DLD1 (cell line): Measurements from ENCODE around the gene AFF1.

Experiments
- in situ Hi-C: cut with HindIII; loops from 2 replicates; pipeline ENCODE4 v1.10.0; 2017; ENCODE audit warnings: low sequenced_read_pairs

AFF1 gene, protein sequence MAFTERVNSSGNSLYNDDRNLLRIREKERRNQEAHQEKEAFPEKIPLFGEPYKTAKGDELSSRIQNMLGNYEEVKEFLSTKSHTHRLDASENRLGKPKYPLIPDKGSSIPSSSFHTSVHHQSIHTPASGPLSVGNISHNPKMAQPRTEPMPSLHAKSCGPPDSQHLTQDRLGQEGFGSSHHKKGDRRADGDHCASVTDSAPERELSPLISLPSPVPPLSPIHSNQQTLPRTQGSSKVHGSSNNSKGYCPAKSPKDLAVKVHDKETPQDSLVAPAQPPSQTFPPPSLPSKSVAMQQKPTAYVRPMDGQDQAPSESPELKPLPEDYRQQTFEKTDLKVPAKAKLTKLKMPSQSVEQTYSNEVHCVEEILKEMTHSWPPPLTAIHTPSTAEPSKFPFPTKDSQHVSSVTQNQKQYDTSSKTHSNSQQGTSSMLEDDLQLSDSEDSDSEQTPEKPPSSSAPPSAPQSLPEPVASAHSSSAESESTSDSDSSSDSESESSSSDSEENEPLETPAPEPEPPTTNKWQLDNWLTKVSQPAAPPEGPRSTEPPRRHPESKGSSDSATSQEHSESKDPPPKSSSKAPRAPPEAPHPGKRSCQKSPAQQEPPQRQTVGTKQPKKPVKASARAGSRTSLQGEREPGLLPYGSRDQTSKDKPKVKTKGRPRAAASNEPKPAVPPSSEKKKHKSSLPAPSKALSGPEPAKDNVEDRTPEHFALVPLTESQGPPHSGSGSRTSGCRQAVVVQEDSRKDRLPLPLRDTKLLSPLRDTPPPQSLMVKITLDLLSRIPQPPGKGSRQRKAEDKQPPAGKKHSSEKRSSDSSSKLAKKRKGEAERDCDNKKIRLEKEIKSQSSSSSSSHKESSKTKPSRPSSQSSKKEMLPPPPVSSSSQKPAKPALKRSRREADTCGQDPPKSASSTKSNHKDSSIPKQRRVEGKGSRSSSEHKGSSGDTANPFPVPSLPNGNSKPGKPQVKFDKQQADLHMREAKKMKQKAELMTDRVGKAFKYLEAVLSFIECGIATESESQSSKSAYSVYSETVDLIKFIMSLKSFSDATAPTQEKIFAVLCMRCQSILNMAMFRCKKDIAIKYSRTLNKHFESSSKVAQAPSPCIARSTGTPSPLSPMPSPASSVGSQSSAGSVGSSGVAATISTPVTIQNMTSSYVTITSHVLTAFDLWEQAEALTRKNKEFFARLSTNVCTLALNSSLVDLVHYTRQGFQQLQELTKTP

DNA sequence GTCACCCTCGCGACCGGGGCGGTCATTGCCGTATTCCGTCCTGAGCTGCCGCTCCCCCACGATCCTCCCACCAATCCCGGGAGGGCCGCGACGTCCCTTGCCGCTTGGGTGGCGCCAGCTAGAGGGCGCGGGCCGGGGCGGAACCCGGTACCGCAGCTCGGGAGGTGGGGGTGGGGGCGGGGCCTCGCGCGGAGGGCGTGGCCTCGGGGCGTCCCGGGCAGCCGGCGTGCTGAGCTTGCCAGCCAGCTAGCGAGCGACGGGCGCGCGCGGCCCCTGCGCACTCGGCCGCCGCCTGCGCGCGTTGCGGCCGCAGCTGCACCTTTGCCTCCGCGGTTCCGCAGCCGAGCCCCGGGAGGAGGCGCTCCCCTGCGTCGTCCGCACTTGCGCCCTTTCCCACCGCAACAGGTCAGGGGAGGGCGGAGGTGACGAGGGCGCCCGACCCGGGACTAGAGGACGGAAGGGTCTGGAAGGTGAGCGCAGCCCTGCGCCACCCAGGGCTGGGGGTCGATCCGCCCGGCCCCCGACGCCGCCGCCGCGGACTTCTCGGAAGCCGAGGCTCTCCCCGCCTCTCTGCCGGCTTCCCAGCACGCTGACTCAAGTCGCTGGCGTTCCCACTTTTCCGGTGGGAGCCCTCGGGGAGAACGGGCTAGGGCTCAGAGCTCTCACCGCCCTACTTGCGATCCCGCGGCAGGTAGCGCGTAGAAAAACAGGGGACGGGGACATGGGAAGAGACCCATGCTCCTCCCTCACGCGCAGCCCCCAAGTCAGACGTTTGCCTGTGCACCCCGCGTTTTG is at the start of gene AFF1:
Gene AFF1 (plus strand): TSS at position 241 of the 795 bp plus-strand sequence. CDS start 13,523 bp downstream, outside the sequence.
- in situ Hi-C loops = no loop called here

DNA sequence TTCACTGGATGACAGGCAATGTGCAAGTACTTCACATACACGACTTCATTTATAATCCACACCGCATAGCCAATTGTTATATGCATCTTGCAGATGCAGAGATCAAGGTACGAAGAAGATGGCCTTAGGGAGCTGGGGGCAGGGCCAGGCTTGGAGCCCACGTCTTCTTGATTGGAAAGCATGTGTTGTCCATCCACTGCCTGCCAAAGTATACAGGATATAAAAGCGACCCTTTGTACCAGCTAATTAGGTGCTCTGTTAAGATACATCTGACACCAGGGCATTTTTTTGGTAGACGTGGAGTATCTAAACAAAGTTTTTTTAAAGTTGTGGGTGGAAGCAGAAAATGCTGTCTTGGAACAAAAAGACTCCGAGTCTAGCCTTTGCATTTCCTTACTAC is 44.0 kb upstream of the AFF1 start:
- in situ Hi-C loops = no loop called here

DNA sequence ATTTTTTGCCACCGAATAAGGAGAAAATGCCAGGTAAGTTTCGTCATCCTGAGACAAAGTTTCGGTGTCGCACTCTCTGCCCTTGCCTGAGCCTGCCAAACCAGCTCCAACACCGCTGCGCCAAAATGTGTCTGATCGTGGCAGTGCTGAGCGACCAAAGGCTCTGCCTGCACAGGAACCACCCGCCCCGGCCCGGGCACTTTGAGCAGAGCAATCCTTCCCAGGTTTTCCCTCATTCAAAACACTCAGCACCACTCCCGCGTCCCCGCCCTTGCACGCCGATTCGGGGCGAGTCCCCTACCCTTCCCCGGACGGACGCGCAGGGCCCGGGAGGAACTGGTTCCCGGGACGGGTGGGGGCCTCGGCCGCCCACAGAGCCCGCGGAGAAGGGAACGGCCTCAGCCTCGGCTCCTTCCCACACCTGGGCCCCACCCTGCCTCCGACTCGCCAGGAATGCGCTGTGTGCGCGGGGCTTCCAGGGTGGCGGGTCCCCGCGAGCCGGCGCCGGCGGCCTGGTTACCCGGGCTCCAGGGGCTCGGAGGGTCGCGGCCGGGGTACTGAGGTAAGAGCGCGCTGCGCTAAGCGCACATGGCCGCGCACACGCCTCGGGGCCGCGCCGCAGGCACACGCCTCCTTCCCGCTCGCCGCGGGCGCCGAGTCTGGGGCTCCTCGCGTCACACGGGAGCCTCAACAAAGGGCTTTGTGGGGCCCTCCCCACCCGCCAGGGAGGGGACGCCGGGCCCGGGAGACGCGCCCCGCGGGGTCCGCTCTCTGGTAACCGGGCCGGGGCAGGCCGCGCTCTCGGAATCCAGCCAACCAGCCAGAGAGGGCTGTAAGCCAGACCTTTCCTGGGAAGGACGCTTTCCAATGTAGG is 42.8 kb upstream of the AFF1 start, which contains the start of gene C4orf36:
Gene C4orf36 (minus strand): TSS at position 661 of the 874 bp plus-strand sequence. CDS start 902 bp downstream, outside the sequence.
- in situ Hi-C loops = no loop called here

DNA sequence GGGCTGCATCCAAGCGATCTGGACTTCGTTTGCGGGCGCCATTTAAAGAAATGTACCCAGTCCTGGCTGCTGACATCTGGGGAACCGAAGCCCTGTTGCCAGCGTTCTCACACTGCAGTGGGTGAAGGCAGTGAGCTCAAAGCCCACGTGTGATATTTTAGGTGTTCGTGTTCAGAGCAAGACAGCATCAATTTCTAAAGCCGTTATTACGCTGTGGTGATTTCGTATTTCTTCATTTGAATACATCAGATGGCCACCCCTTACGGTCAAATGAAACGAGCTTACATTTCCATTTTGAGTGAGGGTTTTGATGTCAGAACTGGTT is 42.2 kb upstream of the AFF1 start:
- in situ Hi-C loops = no loop called here

DNA sequence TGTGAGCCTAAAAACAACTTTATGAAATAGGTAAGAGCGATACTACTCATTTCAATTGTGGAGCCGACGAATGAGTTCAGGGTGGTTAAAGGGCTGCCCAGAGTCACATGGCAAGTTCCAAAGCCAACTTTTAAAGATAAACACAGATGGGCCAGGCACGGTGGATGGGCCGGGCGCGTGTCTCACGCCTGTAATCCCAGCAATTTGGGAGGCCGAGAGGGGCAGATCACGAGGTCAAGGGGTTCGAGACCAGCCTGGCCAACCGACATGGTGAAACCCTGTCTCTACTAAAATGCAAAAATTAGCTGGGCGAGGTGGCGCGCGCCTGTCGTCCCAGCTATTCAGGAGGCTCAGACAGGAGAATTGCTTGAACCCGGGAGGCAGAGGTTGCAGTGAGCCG is 41.7 kb upstream of the AFF1 start:
- in situ Hi-C loops = no loop called here

DNA sequence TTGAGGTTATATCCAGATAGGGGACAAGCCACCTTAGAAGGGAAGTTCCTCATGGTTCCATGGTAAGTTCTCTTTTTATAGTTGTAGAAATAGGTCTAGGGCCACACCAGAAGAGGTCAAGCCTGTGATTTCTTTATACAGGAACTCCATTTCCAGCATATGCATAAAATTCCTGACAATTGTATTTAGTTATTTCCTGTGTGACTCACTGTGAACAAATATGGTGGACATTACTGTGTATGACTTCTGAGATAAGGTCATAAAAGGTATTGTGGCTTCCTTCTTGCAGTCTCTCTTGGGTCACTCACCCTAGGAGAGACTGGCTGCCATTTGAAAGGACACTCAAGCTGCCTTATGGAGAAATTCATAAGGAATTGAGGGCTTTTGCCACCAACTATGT is 40.4 kb upstream of the AFF1 start:
- in situ Hi-C loops = no loop called here

DNA sequence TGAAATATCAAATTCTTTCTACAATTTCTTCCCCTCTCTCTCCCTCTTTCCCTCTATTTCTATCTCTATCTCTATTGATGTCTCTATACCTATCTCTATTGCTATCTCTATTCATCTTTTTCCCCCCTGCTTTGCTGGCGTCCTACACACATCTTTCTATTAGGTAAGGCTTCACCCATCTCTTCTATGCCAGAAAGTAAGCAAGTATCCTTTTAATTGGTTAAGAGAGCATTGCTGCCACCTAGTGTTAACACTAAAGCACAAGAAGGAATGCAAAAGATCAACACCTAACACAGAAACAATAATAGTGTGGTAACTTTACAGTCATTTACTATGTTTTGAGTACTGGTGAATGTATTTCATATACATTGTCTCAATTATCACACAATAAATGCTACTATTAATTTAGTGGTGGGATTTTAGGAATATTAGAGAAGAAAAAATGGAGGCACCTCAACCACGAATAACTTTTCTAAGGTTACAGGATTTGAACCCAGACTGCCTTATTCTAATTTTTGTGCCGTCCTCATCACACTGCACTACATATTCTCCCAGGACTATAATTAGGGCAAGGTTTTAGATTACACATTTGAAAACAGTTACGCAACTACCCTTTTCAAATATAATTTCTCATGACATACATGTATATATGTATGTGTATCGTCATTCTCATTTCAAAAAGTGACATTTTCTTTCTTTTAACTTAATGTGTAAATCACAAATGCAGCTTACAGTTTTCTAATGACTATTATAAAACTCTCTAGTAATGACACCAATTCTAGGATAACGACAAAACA is 38.9 kb upstream of the AFF1 start:
- in situ Hi-C loops = no loop called here

DNA sequence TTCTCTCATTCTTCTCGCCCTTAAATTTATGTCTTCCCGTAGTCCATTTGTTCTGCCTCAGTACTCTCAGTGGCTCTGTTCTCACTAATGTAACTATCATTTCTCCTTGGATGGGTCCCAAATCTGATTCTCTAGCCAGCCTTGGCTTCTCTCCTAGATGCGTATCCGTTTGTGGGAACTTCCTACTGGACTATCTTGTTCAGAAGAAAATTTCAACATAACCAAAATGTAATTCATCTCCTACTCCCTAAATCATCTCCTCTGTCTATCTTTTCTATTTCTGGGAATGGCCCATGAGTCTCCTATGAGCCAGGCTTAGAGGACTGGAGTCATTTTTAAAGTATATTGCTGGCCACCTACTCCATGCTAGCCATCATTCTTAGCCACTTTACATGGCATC is 38.2 kb upstream of the AFF1 start:
- in situ Hi-C loops = no loop called here

DNA sequence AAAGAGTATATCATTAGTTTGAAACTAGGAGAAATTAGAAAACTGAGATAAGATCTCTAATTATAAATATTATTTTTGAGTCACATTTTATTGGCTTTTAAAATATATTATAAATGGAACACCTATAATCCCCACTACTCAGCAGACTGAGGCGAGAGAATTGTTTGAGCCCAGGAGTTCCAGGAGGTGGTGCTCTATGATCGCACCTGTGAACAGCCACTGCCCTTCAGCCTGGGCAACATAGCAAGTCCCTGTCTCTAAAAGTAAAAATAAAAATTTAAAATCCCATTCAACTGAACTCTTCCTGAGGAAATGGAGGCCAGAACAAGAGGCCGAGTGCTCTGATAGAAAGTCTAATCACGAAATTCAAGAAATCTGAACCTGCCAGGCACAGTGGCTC is 36.2 kb upstream of the AFF1 start:
- in situ Hi-C loops = no loop called here

DNA sequence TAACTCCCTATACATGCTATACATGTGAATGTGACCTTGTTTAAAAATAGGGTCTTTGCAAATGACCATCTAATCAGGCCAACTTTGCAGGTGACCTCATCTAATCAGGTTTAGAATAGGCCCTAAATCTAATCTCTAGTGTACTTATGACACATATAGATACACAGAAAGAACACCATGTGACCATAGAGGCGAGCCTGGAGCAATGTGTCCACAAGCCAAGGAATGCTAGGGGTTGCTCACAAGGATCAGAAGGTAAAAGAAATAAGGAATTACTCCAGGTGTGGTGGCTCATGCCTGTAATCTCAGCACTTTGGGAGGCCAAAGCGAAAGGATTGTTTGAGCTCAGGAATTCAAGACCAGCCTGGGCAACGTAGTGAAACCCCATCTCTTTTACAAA is 32.9 kb upstream of the AFF1 start:
- in situ Hi-C loops = loop anchor here (25.0 kb wide), 2 partner anchors 210 to 390 kb away; no protein-coding TSS in a partner anchor

DNA sequence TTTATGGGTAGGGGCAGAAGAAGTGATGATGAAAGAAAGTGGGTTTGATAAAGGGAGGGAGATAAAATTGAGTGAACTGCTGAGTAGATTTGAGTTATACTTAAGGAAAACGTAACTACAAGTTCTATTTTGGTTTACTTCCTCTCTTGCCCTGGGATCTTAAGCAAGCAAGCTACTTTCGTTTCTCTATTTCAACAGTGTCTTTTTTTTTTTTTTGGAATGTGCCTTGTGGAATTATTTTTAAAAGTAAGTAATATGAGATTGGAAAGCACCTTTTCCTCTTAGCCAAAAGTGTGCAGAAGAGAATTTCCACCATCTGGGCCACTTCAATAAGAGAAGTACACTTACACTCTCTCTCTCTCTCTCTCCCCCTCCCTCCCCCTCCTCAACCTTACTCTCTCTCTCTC is 26.6 kb upstream of the AFF1 start:
- in situ Hi-C loops = loop anchor here (25.0 kb wide), 2 partner anchors 204 to 396 kb away; no protein-coding TSS in a partner anchor

DNA sequence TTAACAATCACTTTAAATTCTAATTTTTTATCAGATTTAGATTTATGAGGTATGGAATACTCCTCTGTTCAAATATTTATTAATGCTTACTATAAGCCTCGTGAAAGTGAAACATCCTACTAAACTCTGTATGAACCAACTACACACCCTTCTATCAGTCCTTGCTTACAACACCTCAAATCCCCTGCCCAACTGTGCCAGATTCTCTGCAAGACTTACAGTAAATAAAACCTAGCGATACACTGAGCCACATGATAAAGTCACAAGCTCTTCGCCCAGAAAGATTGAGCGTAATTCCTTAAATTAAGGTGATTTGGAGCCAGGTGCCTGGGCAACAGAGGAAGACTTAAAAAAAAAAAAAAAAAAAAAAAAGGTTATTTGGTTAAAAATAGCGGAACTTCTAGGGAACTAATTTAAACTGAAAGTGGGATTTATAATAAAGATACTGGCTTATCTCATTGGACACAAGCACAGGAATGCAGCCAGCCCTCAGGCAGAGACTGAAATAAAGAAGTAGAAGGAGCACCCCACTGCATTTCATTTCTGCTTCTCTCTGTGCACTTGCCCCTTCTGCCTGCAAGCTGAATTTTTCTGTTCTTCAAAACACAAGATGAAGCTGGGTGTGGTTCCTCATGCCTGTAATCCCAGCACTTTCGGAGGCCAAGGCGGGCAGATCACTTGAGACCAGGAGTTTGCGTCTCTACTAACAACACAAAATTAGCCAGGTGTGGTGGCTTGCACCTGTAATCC is 25.1 kb upstream of the AFF1 start:
- in situ Hi-C loops = loop anchor here (25.0 kb wide), 2 partner anchors 203 to 397 kb away; no protein-coding TSS in a partner anchor

DNA sequence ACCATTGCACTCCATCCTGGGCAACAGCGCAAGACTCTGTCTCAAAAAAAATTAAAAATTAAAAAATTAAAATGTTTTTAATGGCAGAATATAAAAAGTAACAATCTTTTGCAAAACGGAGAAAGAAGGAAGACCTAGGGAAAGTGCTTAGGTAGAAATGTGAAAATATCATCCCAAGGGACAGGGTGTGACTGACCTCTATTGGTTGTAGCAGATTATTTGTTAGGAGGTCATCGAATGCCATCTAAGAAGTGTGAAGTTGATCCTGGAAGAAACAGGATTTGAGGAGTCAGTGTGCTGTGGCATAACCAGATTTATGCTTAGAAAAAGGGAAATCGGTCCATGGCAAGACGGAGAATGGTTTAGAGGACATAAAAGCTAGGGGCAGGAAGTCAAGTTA is 24.4 kb upstream of the AFF1 start:
- in situ Hi-C loops = loop anchor here (25.0 kb wide), 2 partner anchors 202 to 398 kb away; no protein-coding TSS in a partner anchor

DNA sequence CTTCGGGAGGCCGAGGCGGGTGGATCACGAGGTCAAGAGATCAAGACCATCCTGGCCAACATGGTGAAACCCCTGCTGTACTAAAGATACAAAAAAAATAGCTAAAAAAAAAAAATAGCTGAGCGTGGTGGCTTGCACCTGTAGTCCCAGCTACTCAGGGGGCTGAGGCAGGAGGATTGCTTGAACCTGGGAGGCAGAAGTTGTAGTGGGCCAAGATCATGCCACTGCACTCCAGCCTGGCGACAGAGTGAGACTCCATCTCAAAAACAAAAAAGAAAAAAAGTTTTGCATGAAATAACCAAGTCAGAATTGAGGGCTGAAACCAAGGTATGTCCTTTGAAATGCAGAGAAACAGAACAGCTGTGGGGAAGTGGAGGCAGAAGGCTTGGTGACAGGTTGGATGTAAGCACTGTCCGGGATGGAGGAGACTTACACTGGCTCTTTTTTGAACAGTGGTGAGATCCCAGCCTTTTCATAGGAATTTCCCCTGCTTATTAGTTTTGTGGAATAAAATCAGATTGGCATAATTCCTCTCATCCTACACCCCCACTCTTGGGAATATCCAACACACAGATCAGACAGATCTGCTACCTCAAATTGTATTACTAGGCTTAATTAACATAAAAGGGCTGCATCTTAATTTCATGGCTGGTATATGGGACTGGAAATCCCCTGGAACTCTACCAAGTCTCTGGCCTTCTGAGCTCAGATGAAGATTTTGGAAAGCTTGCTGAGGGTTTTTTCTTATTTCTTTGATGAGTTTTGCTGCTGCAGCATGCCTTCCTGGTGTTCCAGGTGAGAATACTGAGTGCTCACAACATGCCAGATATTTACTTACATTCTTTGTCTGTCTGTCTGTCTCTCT is 23.8 kb upstream of the AFF1 start:
- in situ Hi-C loops = loop anchor here (25.0 kb wide), 2 partner anchors 201 to 399 kb away; no protein-coding TSS in a partner anchor

DNA sequence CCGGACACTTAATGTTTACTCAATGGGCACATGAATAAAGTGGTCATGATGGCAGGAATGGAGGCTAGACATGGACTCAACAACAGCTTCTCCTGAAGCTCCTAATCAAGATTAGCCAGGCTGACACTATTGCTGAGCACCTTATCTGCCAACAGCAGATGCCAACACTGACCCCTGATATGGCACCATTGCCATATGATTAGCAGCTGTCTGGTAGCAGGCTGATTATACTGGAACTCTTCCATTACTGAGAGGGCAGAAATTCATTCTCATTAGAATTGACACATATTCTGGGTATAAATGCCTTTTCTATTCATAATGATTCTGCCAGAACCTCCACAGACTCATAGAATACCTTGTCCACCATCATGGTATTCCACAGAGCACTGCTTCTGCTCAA is 18.4 kb upstream of the AFF1 start:
- in situ Hi-C loops = loop anchor here (25.0 kb wide), 2 partner anchors 196 to 404 kb away; no protein-coding TSS in a partner anchor

DNA sequence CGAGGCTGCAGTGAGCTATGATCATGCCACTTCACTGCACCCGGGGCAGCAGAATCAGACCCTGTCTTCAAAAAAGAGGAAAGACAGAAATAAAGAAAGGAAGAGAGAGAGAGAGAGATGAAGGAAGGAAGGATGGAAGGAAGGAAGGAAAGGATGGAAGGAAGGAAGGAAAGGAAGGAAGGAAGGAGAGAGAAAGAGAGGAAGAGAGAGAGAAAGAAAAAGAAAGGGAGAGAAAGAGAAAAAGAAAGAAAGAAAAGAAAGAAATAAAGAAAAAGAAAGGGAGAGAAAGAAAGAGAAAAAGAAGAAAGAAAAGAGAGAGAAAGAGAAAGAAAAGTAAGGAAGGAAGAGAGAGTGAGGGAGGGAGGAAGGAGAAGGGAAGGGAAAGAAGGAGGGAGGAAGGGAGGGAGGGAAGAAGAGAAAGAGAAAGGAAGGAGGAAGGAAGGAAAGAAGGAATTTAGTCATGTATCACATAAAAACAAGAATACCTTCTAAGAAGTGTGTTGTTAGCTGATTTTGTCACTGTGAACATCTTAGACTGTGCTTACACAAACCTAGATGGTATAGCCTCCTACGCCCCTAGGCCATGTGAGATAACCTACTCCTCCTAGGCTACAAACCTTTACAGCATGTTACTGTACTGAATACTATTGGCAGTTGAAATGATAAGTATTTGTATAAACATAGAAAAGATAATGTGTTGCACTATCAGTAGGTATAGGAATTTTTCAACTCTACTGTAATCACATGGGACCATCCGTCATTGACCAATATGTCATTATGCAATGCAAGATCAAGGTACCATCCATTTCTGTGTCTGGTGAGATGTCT is 17.4 kb upstream of the AFF1 start:
- in situ Hi-C loops = loop anchor here (25.0 kb wide), 2 partner anchors 195 to 405 kb away; no protein-coding TSS in a partner anchor
